NB4 (cell line): ENCODE measurements around the gene PIEZO2.

ENCODE experiments used
- CTCF ChIP-seq: IDR thresholded peaks from one replicate; pipeline ENCODE4 v1.5.1; 2012; ENCODE audit warnings: low read depth, low read length
- MAX ChIP-seq: IDR thresholded peaks from 2 replicates; pipeline ENCODE4 v1.6.1; 2011; ENCODE audit warnings: low read depth, low read length
- POLR2A ChIP-seq: IDR thresholded peaks from 2 replicates; pipeline ENCODE4 v1.6.1; 2011; ENCODE audit warnings: mild to moderate bottlenecking; ENCODE audit not compliant: insufficient read length; ENCODE audit errors: extremely low read depth

GRCh38 chr18:10946058-10946457 lies 203.3 kb downstream of the PIEZO2 start:
- no peak for TF ChIP-seq CTCF
- TF ChIP-seq POLR2A: no peak
- TF ChIP-seq MAX: no peak
